Smooth muscle cell (in vitro differentiated cells): ENCODE data around the gene CHAF1B. TPM values are rescaled to one million over a fixed set of nuclear protein-coding genes. Genes with fewer than 3 reads are reported as not detected.
A peak's percentile ranks its signal among the peaks of the same experiment; 100 is the strongest.
"Not testable (repeated sequence)": the region's sequence is repeated elsewhere in the genome, so short reads cannot be mapped to it uniquely, and the experiment has no call there.

Experiments used
- DNase-seq: peaks from one replicate; lab custom pipeline; 2025; ENCODE audit not compliant: unreplicated experiment; lab: John Stamatoyannopoulos, UW
- H2AFZ ChIP-seq: fragments of 200-600 bp; sonication (generic); 2 replicates; pipeline ENCODE4 v1.6.0; 2016; ENCODE audit warnings: antibody characterized with exemption, low read depth, mild to moderate bottlenecking
- H3F3A ChIP-seq: fragments of 200-600 bp; sonication (generic); 2 replicates; pipeline ENCODE4 v1.6.0; 2017; ENCODE audit warnings: antibody characterized with exemption, low read depth
- H3K27ac ChIP-seq: fragments of 200-600 bp; sonication (generic); 2 replicates; pipeline ENCODE4 v1.5.1; 2016; ENCODE audit warnings: low read depth, mild to moderate bottlenecking
- H3K27me3 ChIP-seq: fragments of 200-600 bp; sonication (generic); 2 replicates; pipeline ENCODE4 v1.6.1; 2016; ENCODE audit warnings: low read depth, mild to moderate bottlenecking
- H3K36me3 ChIP-seq: fragments of 200-600 bp; sonication (generic); 2 replicates; pipeline ENCODE4 v1.5.1; 2016; ENCODE audit warnings: low read depth
- H3K4me1 ChIP-seq: fragments of 200-600 bp; sonication (generic); 2 replicates; pipeline ENCODE4 v1.5.1; 2016; ENCODE audit warnings: low read depth
- H3K4me2 ChIP-seq: fragments of 200-600 bp; sonication (generic); 2 replicates; pipeline ENCODE4 v1.6.0; 2016; ENCODE audit warnings: mild to moderate bottlenecking
- H3K4me3 ChIP-seq: fragments of 200-600 bp; sonication (generic); 2 replicates; pipeline ENCODE4 v1.5.1; 2016; ENCODE audit warnings: mild to moderate bottlenecking
- H3K79me2 ChIP-seq: fragments of 200-600 bp; sonication (generic); 2 replicates; pipeline ENCODE4 v1.6.0; 2016; ENCODE audit warnings: low read depth, mild to moderate bottlenecking
- H3K9ac ChIP-seq: fragments of 200-600 bp; sonication (generic); 2 replicates; pipeline ENCODE4 v1.6.0; 2016; ENCODE audit warnings: low read depth
- H3K9me3 ChIP-seq: fragments of 200-600 bp; sonication (generic); replicated peaks from 2 replicates; pipeline ENCODE4 v1.5.1; 2016; ENCODE audit warnings: low read depth
- H4K20me1 ChIP-seq: fragments of 200-600 bp; sonication (generic); 2 replicates; pipeline ENCODE4 v1.6.0; 2016; ENCODE audit warnings: low read depth
- WGBS: methylation state at CpG from one replicate; pipeline ENCODE4 v1.1.7; 2016; ENCODE audit warnings: low lambda C conversion rate; 5-methylcytosine and 5-hydroxymethylcytosine counted together
- polyA plus RNA-seq: library from polyadenylated mRNA; unstranded; fragments of >200 nt; fragmentation: Nextera tagmentation; extraction: Ambion mirVana; gene quantifications from 2 replicates; pipeline ENCODE4 v1.2.1, GENCODE V29; 2016
- total RNA-seq: library from RNA; depleted of rRNA; stranded (reverse); fragments of >200 nt; gene quantifications from 2 replicates; pipeline ENCODE4 v1.2.3, GENCODE V29; 2014
- TF ChIP-seq, protein P1 (sequence below): fragments of 200-600 bp; sonication (generic); IDR thresholded peaks from 2 replicates; pipeline ENCODE4 v1.5.1; 2017; ENCODE audit warnings: borderline replicate concordance, mild to moderate bottlenecking, antibody characterized with exemption; ENCODE audit not compliant: insufficient read depth, poor library complexity, severe bottlenecking

CHAF1B gene
- total and polyA plus RNA-seq, 2 experiments from 2014 or later: 2.0 to 5.3 TPM

GRCh38 chr21:36386031-36386642 lies 945 bp downstream of the CHAF1B start:
- no peaks in the 10 kb centered on the region for H3K4me1 ChIP-seq
- no peak overlapping the region for H3K27ac ChIP-seq
- H3K79me2 ChIP-seq: no peaks in the 10 kb centered on the region
- H3K27me3 ChIP-seq: no peaks in the 10 kb centered on the region
- H3K9ac ChIP-seq: no peak overlapping the region
- H3F3A ChIP-seq: no peaks in the 10 kb centered on the region
- no peaks in the 10 kb centered on the region for H3K36me3 ChIP-seq
- no peak overlapping the region for H2AFZ ChIP-seq
- H3K4me2 ChIP-seq: peak overlapping the region; percentile 97
- H3K9me3 ChIP-seq: no peaks in the 10 kb centered on the region
- no peak for DNase-seq
- 82% methylated on average over 21 of the region's 21 CpGs for WGBS
- H3K4me3 ChIP-seq: peak overlapping the region; percentile 66
- TF ChIP-seq, protein P1, sequence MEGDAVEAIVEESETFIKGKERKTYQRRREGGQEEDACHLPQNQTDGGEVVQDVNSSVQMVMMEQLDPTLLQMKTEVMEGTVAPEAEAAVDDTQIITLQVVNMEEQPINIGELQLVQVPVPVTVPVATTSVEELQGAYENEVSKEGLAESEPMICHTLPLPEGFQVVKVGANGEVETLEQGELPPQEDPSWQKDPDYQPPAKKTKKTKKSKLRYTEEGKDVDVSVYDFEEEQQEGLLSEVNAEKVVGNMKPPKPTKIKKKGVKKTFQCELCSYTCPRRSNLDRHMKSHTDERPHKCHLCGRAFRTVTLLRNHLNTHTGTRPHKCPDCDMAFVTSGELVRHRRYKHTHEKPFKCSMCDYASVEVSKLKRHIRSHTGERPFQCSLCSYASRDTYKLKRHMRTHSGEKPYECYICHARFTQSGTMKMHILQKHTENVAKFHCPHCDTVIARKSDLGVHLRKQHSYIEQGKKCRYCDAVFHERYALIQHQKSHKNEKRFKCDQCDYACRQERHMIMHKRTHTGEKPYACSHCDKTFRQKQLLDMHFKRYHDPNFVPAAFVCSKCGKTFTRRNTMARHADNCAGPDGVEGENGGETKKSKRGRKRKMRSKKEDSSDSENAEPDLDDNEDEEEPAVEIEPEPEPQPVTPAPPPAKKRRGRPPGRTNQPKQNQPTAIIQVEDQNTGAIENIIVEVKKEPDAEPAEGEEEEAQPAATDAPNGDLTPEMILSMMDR: no peak
- H4K20me1 ChIP-seq: no peaks in the 10 kb centered on the region

GRCh38 chr21:36388096-36388495 lies 2.9 kb downstream of the CHAF1B start:
- Histone ChIP-seq H3K4me2 (no peak overlapping the region), H3K4me1 (no peaks in the 10 kb centered on the region), H3K36me3 (no peaks in the 10 kb centered on the region), H3F3A (no peaks in the 10 kb centered on the region), H3K27ac (no peak overlapping the region), H3K9me3 (no peaks in the 10 kb centered on the region), H3K79me2 (no peaks in the 10 kb centered on the region), H3K4me3 (no peak overlapping the region), H3K9ac (no peak overlapping the region), H4K20me1 (no peaks in the 10 kb centered on the region), H3K27me3 (no peaks in the 10 kb centered on the region), H2AFZ (no peak overlapping the region)
- DNase-seq: no peak
- 93% methylated on average over 6 of the region's 6 CpGs for WGBS
- TF ChIP-seq, protein P1: no peak

GRCh38 chr21:36388835-36389234 lies 3.6 kb downstream of the CHAF1B start:
- no peaks in the 10 kb centered on the region for H3K27me3 ChIP-seq
- no peaks in the 10 kb centered on the region for H3K36me3 ChIP-seq
- H3K4me1 ChIP-seq: no peaks in the 10 kb centered on the region
- no peaks in the 10 kb centered on the region for H4K20me1 ChIP-seq
- H3K4me2 ChIP-seq: no peak overlapping the region
- no peak for DNase-seq
- TF ChIP-seq, protein P1: no peak
- H3K27ac ChIP-seq: no peak overlapping the region
- no peaks in the 10 kb centered on the region for H3K79me2 ChIP-seq
- H3K9ac ChIP-seq: no peak overlapping the region
- no peak overlapping the region for H3K4me3 ChIP-seq
- no peak overlapping the region for H2AFZ ChIP-seq
- WGBS: 84% methylated on average over 10 of the region's 10 CpGs
- no peaks in the 10 kb centered on the region for H3K9me3 ChIP-seq
- no peaks in the 10 kb centered on the region for H3F3A ChIP-seq

- H2AFZ ChIP-seq, H3K27ac ChIP-seq, H3K27me3 ChIP-seq, DNase-seq, H3K4me3 ChIP-seq, H3F3A ChIP-seq, H3K9me3 ChIP-seq, H3K4me2 ChIP-seq, H3K4me1 ChIP-seq, H3K36me3 ChIP-seq, H3K79me2 ChIP-seq, H3K9ac ChIP-seq, H4K20me1 ChIP-seq: not testable (repeated sequence)
- WGBS: 95% methylated on average over 6 of the region's 6 CpGs
These were observed 6.5 kb downstream of the CHAF1B start for GRCh38 chr21:36391649-36392048.
